SH-SY5Y (cell line): ENCODE data around the gene TRPV6.

ENCODE experiments used
- GATA2 ChIP-seq: IDR thresholded peaks from 2 replicates; pipeline ENCODE4 v1.6.1; 2011; ENCODE audit warnings: mild to moderate bottlenecking, low read depth, low read length
- GATA3 ChIP-seq: IDR thresholded peaks from 2 replicates; pipeline ENCODE4 v1.6.1; 2011; ENCODE audit warnings: low read depth, mild to moderate bottlenecking, low read length, moderate library complexity

DNA sequence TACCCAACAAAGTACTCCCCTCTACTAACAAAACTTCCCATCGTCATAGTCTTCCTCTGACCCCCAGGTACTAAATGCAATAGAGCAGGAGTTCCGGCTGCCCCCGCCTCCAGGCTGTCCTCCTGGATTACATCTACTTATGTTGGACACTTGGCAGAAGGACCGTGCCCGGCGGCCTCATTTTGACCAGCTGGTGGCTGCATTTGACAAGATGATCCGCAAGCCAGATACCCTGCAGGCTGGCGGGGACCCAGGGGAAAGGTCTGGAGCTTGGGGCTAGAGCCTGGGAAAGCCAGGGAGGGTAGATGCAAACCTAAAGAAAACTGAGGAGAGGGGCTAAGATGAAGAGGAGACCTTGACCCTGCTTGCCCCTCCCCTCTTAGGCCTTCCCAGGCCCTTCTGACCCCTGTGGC is 15.4 kb downstream of the TRPV6 start:
- TF ChIP-seq GATA2 (no peak), GATA3 (no peak)
